BLaER1 (cell line): ENCODE data around the gene COA1.

Experiments
- H3K27ac ChIP-seq: shearing (Covaris generic); formaldehyde crosslinking; 2 replicates; pipeline ENCODE4 v1.8.1; 2022
- H3K27me3 ChIP-seq: shearing (Covaris generic); formaldehyde crosslinking; 2 replicates; pipeline ENCODE4 v1.8.1; 2022
- H3K36me3 ChIP-seq: shearing (Covaris generic); formaldehyde crosslinking; 2 replicates; pipeline ENCODE4 v1.8.1; 2022
- H3K4me1 ChIP-seq: shearing (Covaris generic); formaldehyde crosslinking; 2 replicates; pipeline ENCODE4 v1.8.1; 2022
- H3K4me2 ChIP-seq: shearing (Covaris generic); formaldehyde crosslinking; 2 replicates; pipeline ENCODE4 v1.8.1; 2022
- H3K4me3 ChIP-seq: shearing (Covaris generic); formaldehyde crosslinking; 2 replicates; pipeline ENCODE4 v1.8.1; 2022
- H3K9ac ChIP-seq: shearing (Covaris generic); formaldehyde crosslinking; 2 replicates; pipeline ENCODE4 v1.8.1; 2022
- H3K9me3 ChIP-seq: shearing (Covaris generic); formaldehyde crosslinking; 2 replicates; pipeline ENCODE4 v1.8.1; 2022
- H4K20me1 ChIP-seq: shearing (Covaris generic); formaldehyde crosslinking; 2 replicates; pipeline ENCODE4 v1.8.1; 2022
- Cebpa-rat ChIP-seq: shearing (Covaris generic); IDR thresholded peaks from 2 replicates; pipeline ENCODE4 v1.8.1; 2022

The COA1 gene

DNA sequence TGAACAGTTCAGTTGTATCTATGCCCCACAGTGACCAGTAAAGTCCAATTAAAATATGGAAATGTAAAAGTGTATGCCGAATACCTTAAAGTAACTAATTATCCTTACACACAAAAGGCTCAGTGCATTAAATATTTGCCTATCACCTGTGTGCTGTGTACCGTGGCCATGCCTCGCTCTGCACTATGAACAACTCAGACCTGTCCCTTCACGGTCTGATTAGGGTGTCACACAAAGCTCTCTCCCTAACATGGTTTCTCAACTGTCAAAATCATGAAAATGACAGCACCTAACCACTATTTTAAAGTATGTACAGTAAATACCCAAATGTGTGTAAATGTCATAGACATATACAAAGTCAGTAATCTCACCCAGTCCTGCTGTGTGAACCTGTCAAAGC is 103.3 kb downstream of the COA1 start:
- Histone ChIP-seq H3K9ac (no peak overlapping the region), H4K20me1 (peaks cover 13% of the 10 kb centered on the region; the same call in 1 of the 2 replicates), H3K27ac (no peak overlapping the region), H3K9me3 (no peaks in the 10 kb centered on the region), H3K4me3 (no peak overlapping the region), H3K27me3 (no peaks in the 10 kb centered on the region), H3K4me1 (peaks cover 11% of the 10 kb centered on the region; the same call in 1 of the 2 replicates), H3K4me2 (no peak overlapping the region), H3K36me3 (peaks cover 59% of the 10 kb centered on the region)
- no peak for TF ChIP-seq Cebpa-rat

DNA sequence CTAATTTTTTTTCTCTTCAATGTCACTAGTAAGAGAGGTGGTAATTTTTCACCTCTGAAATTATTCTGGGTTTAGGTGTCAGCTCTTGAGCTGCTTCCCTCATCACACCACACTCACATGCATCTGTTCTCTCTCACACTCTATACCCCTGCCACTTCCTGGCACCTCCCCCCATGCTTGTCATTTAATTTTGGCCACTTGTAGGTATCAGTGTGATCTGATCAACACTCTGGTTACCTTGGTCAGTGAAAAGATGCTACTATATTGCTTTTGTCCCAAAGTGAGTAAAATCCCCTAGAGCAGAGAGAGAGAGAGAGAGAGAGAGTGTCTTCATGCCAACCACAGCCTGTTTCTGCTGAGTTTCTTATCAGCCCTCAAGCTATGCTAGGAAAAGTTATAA is 103.9 kb downstream of the COA1 start:
- Histone ChIP-seq H3K4me3 (no peak overlapping the region), H3K27ac (no peak overlapping the region), H3K9ac (no peak overlapping the region), H3K9me3 (no peaks in the 10 kb centered on the region), H3K27me3 (no peaks in the 10 kb centered on the region), H3K4me2 (no peak overlapping the region), H3K4me1 (peaks cover 11% of the 10 kb centered on the region; the same call in 1 of the 2 replicates), H4K20me1 (peaks cover 13% of the 10 kb centered on the region; the same call in 1 of the 2 replicates), H3K36me3 (peaks cover 58% of the 10 kb centered on the region)
- no peak for TF ChIP-seq Cebpa-rat

DNA sequence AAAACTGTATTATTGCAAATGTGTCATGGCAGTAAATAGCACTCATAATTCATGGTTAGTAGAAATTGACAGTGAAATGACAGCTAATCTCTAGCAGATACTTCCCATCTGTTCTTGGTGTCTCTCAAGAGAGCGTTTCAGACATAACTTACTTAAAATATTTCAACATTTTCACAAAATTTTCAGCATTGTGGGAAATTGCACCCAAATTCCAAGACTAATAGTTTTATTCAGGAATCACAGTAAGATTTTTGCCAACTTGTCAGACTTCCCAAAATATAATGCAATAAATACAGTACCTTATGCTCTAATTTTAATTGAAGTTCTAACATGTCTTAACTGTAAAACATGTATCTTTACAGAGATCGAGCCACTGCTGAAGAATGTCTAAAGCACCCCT is 105.2 kb downstream of the COA1 start:
- peaks cover 11% of the 10 kb centered on the region; the same call in 1 of the 2 replicates for H3K4me1 ChIP-seq

DNA sequence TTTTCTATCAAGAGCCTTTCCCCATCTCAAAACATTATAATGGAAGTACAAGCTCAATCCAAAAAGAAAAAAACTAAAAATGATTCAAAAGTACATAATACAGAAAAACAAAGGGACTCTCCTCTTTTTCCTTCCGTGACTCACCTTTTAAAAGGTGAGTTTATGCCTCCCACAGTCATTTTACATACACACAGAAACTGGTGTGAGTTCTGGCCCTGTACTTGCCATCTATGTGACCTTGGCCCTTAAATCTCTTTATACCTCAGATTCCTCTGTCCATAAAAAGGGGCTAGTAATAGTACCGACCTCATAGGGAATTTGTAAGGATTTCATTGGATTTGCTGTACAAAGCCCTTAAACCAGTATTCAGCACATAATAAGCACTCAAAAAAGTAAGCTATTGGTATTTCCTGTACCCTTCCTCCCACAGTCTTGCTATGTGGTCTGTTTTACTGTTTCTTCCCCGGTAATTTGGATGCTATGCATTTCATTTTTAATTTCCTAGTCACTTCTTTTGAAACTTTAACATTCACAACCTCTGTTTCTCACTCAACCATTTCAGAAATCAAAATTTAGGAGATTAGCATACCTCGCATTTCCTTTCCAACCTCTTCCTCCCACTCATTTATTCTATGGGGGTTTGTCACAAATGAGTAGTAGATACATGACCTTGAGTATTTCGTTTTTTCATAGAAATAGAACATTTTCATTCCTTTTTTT is 107.4 kb downstream of the COA1 start:
- H4K20me1 ChIP-seq = peaks cover 13% of the 10 kb centered on the region; the same call in 1 of the 2 replicates
- H3K36me3 ChIP-seq = peaks cover 61% of the 10 kb centered on the region
- peaks cover 11% of the 10 kb centered on the region; the same call in 1 of the 2 replicates for H3K4me1 ChIP-seq
- H3K9me3 ChIP-seq = no peaks in the 10 kb centered on the region
- no peak for TF ChIP-seq Cebpa-rat
- no peak overlapping the region for H3K4me2 ChIP-seq
- H3K4me3 ChIP-seq = no peak overlapping the region
- H3K27me3 ChIP-seq = no peaks in the 10 kb centered on the region
- no peak overlapping the region for H3K27ac ChIP-seq
- no peak overlapping the region for H3K9ac ChIP-seq

More for the DNA sequence above, 105.2 kb downstream of the COA1 start:
- Histone ChIP-seq H4K20me1 (peaks cover 13% of the 10 kb centered on the region; the same call in 1 of the 2 replicates), H3K9me3 (no peaks in the 10 kb centered on the region), H3K4me2 (no peak overlapping the region), H3K36me3 (peaks cover 60% of the 10 kb centered on the region), H3K4me3 (no peak overlapping the region), H3K9ac (no peak overlapping the region), H3K27me3 (no peaks in the 10 kb centered on the region), H3K27ac (no peak overlapping the region)
- no peak for TF ChIP-seq Cebpa-rat

DNA sequence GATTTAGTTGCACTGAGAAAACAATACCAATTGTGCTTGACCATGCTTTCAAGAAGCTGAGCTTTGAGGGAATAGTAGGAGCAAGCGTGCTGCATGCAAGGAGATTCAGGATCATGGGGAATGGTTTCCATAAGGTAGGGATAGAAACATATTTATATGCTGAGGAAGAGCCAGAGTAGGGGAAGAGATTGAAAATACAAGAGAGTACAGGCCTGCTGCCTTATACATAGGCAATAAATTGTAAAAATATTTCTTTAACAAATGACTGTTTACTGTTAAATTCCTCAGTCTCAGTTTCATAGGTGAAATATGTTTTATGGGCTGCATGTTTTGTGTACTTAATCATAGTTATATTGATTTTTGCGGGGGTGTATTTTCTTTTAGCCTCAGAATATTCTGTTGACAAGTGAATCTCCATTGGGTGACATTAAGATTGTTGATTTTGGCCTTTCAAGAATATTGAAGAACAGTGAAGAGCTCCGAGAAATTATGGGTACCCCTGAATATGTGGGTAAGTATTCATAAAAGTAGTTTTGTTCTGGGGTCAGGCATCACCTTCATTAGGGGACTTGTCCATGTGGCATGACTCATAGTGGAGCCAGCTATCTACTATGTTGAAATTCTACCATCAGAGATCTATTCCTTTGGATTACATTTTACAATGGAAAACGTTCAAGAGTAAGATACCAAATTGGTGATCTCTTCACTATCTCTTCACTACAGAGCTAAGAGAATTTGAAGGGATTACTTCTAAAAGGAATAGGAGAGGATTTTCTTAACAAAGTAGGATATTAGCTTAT is 109.9 kb downstream of the COA1 start:
- H3K27ac ChIP-seq = no peak overlapping the region

DNA sequence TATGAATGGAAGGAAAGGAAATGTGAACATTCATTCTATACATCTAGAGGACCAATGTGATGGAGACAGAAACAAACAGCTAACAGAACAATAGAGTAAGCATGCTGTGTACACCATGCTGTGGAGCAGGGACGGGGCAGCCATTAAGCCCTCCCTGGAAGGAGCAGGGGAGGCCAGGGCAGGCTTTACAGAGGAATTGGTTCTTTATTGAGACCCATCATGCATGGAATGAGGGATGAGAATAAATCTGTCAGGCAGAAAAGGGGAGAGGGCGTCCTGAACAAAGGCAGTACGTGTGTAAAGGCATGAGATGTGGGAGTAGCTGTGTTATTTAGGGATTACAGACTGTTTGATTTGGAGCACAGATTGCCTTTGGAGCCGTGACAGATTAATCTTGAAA is 111.2 kb downstream of the COA1 start:
- Histone ChIP-seq H3K9me3 (no peaks in the 10 kb centered on the region), H3K9ac (no peak overlapping the region), H3K4me3 (no peak overlapping the region), H3K4me2 (no peak overlapping the region), H3K27me3 (no peaks in the 10 kb centered on the region), H3K27ac (no peak overlapping the region), H4K20me1 (no peaks in the 10 kb centered on the region), H3K36me3 (peaks cover 61% of the 10 kb centered on the region), H3K4me1 (peaks cover 6% of the 10 kb centered on the region; the same call in 1 of the 2 replicates)
- TF ChIP-seq Cebpa-rat = no peak

More for the DNA sequence above, 109.9 kb downstream of the COA1 start:
- no peak overlapping the region for H3K4me3 ChIP-seq
- H3K9ac ChIP-seq = no peak overlapping the region
- H3K36me3 ChIP-seq = peaks cover 61% of the 10 kb centered on the region
- TF ChIP-seq Cebpa-rat = no peak
- H3K4me2 ChIP-seq = no peak overlapping the region
- no peaks in the 10 kb centered on the region for H3K9me3 ChIP-seq
- peaks cover 6% of the 10 kb centered on the region; the same call in 1 of the 2 replicates for H3K4me1 ChIP-seq
- H4K20me1 ChIP-seq = no peaks in the 10 kb centered on the region
- H3K27me3 ChIP-seq = no peaks in the 10 kb centered on the region

DNA sequence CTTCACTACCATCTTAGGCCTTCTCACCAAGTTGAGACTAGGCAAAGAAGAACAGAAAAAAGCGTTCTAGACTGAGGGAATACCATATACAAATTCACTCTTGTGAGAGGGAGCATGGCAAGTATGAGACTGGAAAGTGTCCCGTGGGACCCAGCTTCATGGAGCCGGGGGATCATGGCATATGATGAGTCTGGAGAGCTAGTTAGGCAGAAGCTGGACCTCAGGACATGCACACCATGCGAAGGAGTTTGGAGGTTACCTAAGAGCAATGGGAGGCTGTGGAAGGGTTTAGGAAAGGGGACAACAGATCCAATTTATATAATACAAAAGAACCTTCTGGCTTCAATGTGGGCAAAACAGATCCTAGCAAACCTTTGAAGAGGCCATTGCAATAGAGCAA is 112.3 kb downstream of the COA1 start:
- H3K27me3 ChIP-seq = no peaks in the 10 kb centered on the region
- no peak overlapping the region for H3K9ac ChIP-seq
- peaks cover 67% of the 10 kb centered on the region for H3K36me3 ChIP-seq
- H4K20me1 ChIP-seq = no peaks in the 10 kb centered on the region
- peaks cover 3% of the 10 kb centered on the region; the same call in 1 of the 2 replicates for H3K4me1 ChIP-seq
- no peak overlapping the region for H3K27ac ChIP-seq
- TF ChIP-seq Cebpa-rat = no peak
- no peak overlapping the region for H3K4me3 ChIP-seq
- no peak overlapping the region for H3K4me2 ChIP-seq
- no peaks in the 10 kb centered on the region for H3K9me3 ChIP-seq

DNA sequence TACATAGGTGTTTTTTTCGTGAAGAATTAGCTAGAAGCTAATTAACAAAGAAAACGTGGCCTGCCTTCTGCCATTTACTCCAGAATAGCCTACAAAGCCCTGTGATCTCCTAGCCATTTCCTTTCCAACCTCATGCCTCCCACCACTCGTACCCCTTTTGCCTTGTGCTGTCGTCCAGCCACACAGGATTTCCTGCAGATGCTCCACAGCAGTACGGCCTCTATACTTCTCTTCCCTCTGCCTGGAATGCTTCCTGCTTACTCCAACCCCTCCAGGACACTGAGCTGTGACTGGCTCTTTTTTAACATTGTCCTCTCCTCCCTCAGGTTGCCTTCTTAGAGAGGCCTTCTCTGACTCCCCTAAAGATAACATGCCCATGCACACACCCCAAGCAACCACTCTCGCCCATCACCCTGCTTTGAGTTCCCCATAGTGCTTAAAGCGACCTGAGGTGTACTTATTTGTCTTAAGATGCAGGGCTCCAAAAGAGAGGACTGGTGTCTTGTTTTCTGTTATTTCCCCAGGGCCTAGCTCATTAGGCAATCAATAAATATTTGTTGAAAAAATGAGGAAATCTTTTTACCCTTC is 113.7 kb downstream of the COA1 start:
- no peaks in the 10 kb centered on the region for H4K20me1 ChIP-seq

DNA sequence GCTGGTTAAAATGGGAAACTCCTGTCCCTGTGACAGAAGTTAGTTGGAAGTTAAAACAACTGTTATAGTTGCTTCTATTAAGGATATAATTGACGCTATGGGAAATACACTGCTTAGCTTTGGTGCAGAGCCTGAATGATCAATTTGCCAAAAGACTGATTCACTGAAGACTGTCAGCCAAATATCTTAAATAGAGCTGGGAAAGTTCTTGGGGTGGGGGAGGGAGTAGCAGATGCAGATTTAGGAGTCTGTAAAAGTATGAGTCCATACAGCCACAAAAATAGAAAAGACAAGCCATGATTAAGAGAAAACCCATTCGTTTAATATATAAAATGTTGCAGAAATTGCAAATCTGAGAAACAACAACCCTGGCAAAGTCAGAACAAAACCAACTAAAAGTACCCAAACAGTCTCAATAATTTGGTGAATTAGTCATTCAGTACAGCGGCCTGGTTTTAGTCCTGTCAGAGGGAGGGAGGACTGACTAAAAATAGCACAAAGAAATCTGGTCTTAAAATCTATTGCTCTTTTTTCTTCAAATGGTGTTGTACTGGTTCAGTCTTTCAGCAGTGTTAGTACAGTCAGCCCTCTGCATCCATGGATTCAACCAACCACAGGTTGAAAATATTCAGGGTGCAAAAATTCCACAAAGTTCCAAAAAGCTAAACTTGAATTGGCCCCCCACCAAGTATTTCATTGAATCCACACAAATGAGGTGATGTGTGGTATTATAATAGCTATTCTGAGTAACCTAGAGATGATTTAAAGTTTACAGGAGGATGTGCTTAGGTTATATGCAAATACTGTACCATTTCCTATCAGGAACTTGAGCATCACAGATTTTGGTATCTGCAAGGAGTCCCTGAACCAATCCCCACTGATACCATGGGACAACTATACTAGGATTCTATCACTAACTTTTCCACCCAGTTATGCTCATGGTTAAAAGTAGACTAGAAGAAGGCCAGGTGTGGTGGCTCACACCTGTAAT is 116.4 kb downstream of the COA1 start:
- H3K9ac ChIP-seq = no peak overlapping the region
- H4K20me1 ChIP-seq = no peaks in the 10 kb centered on the region

More for the DNA sequence above, 113.7 kb downstream of the COA1 start:
- Histone ChIP-seq H3K9me3 (no peaks in the 10 kb centered on the region), H3K9ac (no peak overlapping the region), H3K4me1 (no peaks in the 10 kb centered on the region), H3K36me3 (peaks cover 78% of the 10 kb centered on the region), H3K27me3 (no peaks in the 10 kb centered on the region), H3K27ac (no peak overlapping the region), H3K4me3 (no peak overlapping the region), H3K4me2 (no peak overlapping the region)
- TF ChIP-seq Cebpa-rat = no peak

More for the DNA sequence above, 116.4 kb downstream of the COA1 start:
- TF ChIP-seq Cebpa-rat = no peak
- H3K4me3 ChIP-seq = no peak overlapping the region
- H3K27ac ChIP-seq = no peak overlapping the region
- peaks cover 81% of the 10 kb centered on the region for H3K36me3 ChIP-seq
- H3K4me2 ChIP-seq = no peak overlapping the region
- no peaks in the 10 kb centered on the region for H3K27me3 ChIP-seq
- no peaks in the 10 kb centered on the region for H3K9me3 ChIP-seq
- H3K4me1 ChIP-seq = no peaks in the 10 kb centered on the region
